ENCODE results near the gene AMN. TPM values are rescaled to one million over a fixed set of nuclear protein-coding genes. Genes with fewer than 3 reads are reported as not detected.

AMN gene
- total RNA-seq, 2 experiments from 2014 or later = 2.6 to 2.8 TPM

DNA sequence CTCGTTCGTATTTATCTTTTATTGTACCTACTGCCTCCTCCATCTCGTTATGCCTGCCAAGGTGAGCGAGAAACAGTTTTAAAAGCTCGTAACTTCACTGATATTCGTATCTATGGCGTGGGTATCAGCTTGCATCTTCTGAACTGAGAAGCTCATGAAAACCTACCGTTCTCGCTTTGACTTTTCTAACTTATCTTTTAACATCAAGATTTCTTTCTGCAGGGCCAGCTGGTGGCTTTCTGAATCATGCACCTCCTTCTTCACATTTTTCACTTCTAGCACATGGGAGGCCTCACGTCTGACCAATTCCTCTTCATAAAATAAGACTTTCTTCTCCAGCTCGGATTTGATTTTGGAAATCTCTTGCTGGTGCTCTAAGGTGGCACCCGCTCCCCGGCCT lies 45.8 kb downstream of the AMN start:
- TF ChIP-seq, protein P1, sequence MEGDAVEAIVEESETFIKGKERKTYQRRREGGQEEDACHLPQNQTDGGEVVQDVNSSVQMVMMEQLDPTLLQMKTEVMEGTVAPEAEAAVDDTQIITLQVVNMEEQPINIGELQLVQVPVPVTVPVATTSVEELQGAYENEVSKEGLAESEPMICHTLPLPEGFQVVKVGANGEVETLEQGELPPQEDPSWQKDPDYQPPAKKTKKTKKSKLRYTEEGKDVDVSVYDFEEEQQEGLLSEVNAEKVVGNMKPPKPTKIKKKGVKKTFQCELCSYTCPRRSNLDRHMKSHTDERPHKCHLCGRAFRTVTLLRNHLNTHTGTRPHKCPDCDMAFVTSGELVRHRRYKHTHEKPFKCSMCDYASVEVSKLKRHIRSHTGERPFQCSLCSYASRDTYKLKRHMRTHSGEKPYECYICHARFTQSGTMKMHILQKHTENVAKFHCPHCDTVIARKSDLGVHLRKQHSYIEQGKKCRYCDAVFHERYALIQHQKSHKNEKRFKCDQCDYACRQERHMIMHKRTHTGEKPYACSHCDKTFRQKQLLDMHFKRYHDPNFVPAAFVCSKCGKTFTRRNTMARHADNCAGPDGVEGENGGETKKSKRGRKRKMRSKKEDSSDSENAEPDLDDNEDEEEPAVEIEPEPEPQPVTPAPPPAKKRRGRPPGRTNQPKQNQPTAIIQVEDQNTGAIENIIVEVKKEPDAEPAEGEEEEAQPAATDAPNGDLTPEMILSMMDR (IDR thresholded peaks at IDR 0.05) = no peak
- H3K4me1 Mint-ChIP-seq (ENCODE audit: low read depth) = no peaks in the 10 kb centered on the region
- ChIA-PET POLR2A (no interaction called here), CTCF (no interaction called here)
- Histone ChIP-seq H3K36me3 (ENCODE audit: insufficient read depth, low read length) (peaks cover 2% of the 10 kb centered on the region), H3K27ac (ENCODE audit: low read depth in 1 of 2, low read length in 2 of 2) (no peak overlapping the region), H3K27me3 (ENCODE audit: control insufficient read depth in 1 of 2, insufficient read depth in 2 of 2, low read length in 2 of 2) (no peaks in the 10 kb centered on the region), H3K9me3 (ENCODE audit: control insufficient read depth in 1 of 2, insufficient read depth in 1 of 2, low read length in 2 of 2) (no peaks in the 10 kb centered on the region), H3K4me1 (ENCODE audit: insufficient read depth, low read length) (no peaks in the 10 kb centered on the region), H3K4me3 (ENCODE audit: low read length) (no peak overlapping the region)
- no peaks in the 10 kb centered on the region for H3K9me3 Mint-ChIP-seq
- DNase-seq (no peak), ATAC-seq (ENCODE audit: poor library complexity) (no peak)
- H3K36me3 Mint-ChIP-seq (ENCODE audit: low read depth) = peaks cover 31% of the 10 kb centered on the region
- H3K4me3 Mint-ChIP-seq = no peak overlapping the region
- intact Hi-C loops (cut with DNase I, micrococcal nuclease) = no loop called here
- no peaks in the 10 kb centered on the region for H3K27me3 Mint-ChIP-seq
- no peak overlapping the region for H3K27ac Mint-ChIP-seq

DNA sequence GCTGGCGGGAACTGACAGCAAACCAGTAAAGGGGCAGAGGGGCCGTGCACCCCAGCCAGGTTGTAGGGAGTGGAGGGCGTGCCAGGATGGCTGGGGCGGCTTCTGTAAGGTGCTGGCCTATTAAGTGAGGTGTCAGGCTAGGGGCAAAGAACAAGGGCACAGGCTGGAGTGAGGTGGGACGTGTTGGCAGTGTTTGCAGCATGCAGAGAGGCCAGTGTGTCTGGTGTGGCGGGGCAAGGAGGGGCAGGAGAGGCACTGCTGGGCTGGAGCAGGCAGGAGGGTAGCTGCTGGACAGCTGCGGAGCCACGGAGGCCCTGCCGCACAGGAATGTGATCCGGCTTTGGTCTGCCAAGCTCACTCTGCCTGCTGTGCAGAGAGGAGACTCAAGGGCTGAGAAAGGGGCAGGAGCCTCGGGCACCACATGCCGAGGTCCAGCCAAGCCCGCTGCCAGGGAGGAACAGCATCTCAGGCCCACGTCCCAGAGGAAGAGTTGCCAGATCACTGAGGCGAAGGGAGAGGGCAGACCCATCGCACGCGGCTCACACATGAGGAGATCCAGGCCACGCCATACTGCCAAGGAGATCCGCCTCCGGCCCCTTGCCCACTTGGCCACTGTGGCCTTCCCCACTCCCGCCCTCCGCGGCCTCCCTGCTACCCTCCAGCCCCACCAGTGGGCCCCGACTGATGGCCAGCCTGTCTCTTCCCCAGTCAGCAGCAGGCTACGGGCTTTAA lies 46.8 kb downstream of the AMN start:
- no peak overlapping the region for H3K27ac ChIP-seq (ENCODE audit: low read depth in 1 of 2, low read length in 2 of 2)
- Mint-ChIP-seq H3K9me3 (no peaks in the 10 kb centered on the region), H3K36me3 (ENCODE audit: low read depth) (peaks cover 34% of the 10 kb centered on the region), H3K4me1 (ENCODE audit: low read depth) (no peaks in the 10 kb centered on the region), H3K27ac (no peak overlapping the region), H3K4me3 (no peak overlapping the region), H3K27me3 (no peaks in the 10 kb centered on the region)
- H3K9me3 ChIP-seq (ENCODE audit: control insufficient read depth in 1 of 2, insufficient read depth in 1 of 2, low read length in 2 of 2) = no peaks in the 10 kb centered on the region
- ChIA-PET POLR2A (no interaction called here), CTCF (no interaction called here)
- ATAC-seq (ENCODE audit: poor library complexity) (no peak), DNase-seq (no peak)
- H3K36me3 ChIP-seq (ENCODE audit: insufficient read depth, low read length) = peaks cover 2% of the 10 kb centered on the region
- H3K4me3 ChIP-seq (ENCODE audit: low read length) = no peak overlapping the region
- no peaks in the 10 kb centered on the region for H3K4me1 ChIP-seq (ENCODE audit: insufficient read depth, low read length)
- intact Hi-C loops (cut with DNase I, micrococcal nuclease) = no loop called here
- TF ChIP-seq, protein P1 (IDR thresholded peaks at IDR 0.05) = no peak
- no peaks in the 10 kb centered on the region for H3K27me3 ChIP-seq (ENCODE audit: control insufficient read depth in 1 of 2, insufficient read depth in 2 of 2, low read length in 2 of 2)

DNA sequence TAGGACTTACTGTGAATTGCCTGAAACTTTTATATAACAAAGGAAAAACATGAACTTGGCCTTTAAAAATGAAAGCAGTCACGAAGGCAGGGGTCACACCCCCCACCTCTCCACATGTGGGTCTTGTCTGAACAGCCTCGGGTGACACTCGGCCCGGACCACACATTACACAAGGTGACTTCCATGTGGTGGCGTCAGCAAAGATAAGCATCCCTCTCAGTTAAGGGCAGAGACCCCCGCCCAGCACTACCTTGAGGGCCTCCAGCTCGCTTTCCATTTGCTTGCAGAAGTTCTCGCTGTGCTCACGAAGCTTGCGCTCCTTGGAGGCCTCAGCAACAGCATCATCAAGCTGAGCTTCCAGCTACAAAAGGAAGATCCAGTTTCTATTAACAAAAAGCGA lies 47.4 kb downstream of the AMN start:
- DNase-seq (no peak), ATAC-seq (ENCODE audit: poor library complexity) (no peak)
- Histone ChIP-seq H3K9me3 (ENCODE audit: control insufficient read depth in 1 of 2, insufficient read depth in 1 of 2, low read length in 2 of 2) (no peaks in the 10 kb centered on the region), H3K36me3 (ENCODE audit: insufficient read depth, low read length) (peaks cover 2% of the 10 kb centered on the region), H3K27ac (ENCODE audit: low read depth in 1 of 2, low read length in 2 of 2) (no peak overlapping the region), H3K27me3 (ENCODE audit: control insufficient read depth in 1 of 2, insufficient read depth in 2 of 2, low read length in 2 of 2) (no peaks in the 10 kb centered on the region), H3K4me1 (ENCODE audit: insufficient read depth, low read length) (no peaks in the 10 kb centered on the region), H3K4me3 (ENCODE audit: low read length) (no peak overlapping the region)
- ChIA-PET POLR2A (no interaction called here), CTCF (no interaction called here)
- Mint-ChIP-seq H3K4me3 (no peak overlapping the region), H3K36me3 (ENCODE audit: low read depth) (peaks cover 36% of the 10 kb centered on the region), H3K9me3 (no peaks in the 10 kb centered on the region), H3K27me3 (no peaks in the 10 kb centered on the region), H3K27ac (no peak overlapping the region), H3K4me1 (ENCODE audit: low read depth) (no peaks in the 10 kb centered on the region)
- TF ChIP-seq, protein P1 (IDR thresholded peaks at IDR 0.05) = no peak
- intact Hi-C loops (cut with DNase I, micrococcal nuclease) = no loop called here

All from CD4-positive, alpha-beta T cell (primary cell).